Activated CD4-positive, alpha-beta T cell treated with anti-CD3 and anti-CD28 coated beads, Interleukin-2, Interleukin-6, amounts not matched to agents 100 ng/mL and 50 ng/mL, durations not matched to agents 16 hours and 8 hours (primary cell): Measurements from ENCODE around the gene OCA2.
"Not testable (repeated sequence)": the region's sequence is repeated elsewhere in the genome, so short reads cannot be mapped to it uniquely, and the experiment has no call there.

Experiments used
- DNase-seq: peaks from one replicate; pipeline ENCODE4 v3.0.0-alpha.2; 2020

OCA2 gene

DNA sequence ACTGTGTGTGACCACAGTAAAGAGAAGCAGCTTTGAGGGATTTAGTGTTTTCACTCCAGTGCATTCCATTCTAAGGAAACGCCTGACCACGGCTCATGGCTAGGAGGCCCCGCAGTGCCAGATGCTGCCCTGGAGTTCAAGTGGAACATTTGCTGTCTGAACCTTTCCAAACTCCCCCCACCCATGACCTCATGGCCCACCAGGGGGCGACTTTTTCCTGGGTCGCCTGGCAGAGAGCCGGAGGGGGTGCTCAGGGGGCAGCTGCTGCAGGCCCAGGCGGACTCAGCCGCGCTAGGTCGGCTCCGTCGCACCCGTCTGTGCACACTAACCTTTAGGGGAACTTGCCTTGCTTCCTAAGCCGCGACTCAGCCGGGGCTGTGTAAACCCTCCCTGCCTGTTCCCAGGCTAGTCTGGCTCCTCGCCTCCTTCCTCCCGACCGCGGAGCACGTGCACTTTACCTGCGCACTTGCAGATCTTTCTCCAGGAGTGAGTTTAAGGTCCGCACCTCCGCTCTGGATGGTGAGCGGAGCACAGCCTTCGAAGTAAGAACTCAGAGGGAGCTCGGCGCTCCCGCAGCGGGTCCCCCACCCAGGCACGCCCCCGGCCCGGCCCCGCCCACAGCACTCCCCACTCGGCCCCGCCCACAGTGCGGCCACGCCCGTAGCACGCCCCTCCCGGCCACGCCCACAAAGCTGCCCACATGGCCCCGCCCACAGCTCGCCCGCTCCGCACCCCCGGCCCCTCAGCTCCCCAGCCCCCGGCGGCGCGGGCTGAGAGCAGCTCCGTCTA is at the start of gene OCA2:
Gene OCA2, minus strand, starts transcription at position 550 of the 789 bp plus-strand sequence. CDS start 17,441 bp downstream, outside the sequence.
- DNase-seq = peak; percentile 58

DNA sequence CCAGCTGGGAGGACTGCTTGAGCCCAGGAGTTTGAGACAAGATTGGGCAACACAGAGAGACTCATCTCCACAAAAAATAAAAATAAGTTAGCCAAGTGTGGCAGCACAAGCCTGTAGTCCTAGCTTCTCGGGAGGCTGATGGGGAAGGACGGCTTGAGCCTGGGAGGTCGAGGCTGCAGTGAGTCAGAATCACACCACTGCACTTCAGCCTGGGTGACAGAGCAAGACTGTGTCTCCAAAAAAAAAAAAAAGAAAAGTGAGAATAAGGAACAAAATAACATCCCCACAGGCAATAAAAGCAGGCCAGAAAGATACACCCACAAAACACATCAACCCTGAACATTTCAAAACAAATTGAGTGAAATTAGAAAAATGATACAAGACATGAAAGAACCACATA is 48.7 kb upstream of the OCA2 start:
- DNase-seq = no peak

DNA sequence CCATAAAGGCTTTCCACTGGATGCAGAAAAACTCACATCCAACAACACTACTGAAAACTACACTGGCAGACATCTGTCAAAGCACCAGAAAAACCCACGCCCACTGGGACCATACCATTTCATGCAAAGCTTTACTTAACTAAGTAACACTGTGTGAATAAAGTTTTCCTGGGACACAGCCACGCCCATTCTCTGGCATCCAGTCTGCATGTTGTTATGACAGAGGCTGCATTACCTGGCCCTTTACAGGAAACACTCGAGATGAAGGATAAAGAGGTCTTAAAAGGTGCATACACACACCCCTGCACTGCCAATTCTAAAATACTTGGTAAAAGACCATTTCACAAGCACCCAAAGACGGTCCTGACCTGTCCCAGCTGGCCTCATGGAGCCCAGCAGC is 46.3 kb upstream of the OCA2 start:
- DNase-seq = not testable (repeated sequence)

DNA sequence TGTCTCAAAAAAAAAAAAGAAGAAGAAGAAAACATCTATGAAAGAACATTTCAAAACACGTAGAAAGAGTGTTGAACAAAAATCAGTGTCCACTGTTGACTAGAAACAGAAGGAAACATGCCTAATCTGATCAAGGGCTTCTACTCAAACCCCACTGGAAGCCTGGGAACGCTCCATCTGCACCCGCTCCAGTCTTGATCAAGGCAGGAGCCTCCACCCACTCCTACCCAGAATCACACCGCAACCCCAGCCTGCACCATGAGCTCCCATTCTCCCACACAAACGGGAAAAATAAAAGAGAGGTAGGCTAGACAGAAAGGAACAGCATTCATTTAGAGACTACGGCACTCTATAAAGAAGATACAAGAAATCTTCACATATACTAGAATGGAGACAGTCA is 40.9 kb upstream of the OCA2 start:
- DNase-seq = no peak

DNA sequence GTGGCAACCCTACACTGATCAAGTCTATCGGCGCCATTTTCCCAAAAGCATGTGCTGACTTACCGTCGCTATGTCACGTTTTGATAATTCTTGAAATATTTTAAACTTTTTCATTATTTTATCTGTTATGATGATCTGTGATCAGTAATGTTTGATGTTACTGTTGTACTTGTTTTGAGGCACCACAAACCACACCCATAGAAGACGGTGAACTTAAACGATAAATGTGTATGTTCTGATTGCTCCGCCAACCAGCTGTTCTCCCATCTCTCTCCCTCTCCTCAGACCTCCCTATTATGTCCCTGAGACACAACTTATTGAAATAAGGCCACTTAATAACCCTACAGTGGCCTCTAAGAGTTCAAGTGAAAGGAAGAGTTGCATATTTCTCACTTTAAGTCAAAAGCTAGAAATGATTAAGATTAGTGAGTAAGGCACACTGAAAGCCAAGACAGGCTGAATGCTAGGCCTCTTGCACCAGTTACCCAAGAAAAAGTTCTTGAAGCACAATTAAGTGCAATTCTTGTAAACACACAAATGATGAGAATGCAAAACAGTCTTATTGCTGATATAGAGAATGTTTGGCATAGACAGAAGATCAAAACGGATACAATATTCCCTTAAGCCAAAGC is 38.4 kb upstream of the OCA2 start:
- peak; percentile 20 for DNase-seq

DNA sequence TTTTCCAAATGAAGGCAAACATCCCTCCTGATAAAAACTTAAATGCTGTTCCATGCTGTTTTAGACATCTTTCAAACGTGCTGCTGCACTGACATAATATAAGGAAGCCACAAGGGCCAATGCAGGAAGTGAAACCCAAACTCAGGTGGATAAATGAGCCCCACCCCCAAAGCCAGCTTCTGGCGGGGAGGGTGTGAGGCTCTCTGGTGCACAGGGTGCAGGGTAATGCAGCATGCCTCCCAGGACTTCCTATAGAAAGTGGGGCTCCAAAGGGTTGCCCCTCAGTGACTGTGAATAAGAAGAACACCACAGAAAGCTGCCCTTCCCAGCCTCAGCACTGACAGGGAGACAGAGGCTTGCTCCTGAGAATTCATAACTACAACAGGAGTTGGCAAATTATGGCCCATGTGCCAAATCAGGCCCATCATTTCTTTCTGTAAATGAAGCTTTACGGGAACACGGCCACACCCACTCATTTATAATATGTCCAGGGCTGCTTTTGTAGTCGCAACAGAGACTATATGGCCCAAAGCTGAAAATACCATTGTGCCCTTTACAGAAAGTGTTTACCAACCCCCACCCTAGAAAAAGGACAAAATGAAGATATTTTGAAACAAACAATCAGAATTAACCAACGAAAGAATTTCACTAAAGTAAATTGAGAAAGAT is 37.3 kb upstream of the OCA2 start:
- peak; percentile 43 for DNase-seq

DNA sequence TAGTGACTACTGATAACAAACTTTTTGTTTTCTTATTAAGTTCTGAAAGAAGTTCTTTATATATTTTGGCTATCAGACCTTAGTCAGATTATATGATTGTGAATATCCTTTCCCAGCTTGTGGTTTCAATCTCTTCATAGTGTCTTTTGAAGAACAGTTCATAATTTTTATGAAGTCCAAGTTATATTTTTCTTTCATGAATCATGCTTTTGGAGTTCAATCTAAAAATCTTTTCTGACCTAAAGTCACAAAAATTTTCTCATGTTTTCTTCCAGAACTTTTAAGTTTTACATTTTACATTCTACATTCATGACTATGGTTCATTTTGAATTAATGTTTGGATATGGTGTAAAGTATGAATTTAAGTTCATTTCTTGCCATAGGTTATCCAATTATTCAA is 34.2 kb upstream of the OCA2 start:
- no peak for DNase-seq

DNA sequence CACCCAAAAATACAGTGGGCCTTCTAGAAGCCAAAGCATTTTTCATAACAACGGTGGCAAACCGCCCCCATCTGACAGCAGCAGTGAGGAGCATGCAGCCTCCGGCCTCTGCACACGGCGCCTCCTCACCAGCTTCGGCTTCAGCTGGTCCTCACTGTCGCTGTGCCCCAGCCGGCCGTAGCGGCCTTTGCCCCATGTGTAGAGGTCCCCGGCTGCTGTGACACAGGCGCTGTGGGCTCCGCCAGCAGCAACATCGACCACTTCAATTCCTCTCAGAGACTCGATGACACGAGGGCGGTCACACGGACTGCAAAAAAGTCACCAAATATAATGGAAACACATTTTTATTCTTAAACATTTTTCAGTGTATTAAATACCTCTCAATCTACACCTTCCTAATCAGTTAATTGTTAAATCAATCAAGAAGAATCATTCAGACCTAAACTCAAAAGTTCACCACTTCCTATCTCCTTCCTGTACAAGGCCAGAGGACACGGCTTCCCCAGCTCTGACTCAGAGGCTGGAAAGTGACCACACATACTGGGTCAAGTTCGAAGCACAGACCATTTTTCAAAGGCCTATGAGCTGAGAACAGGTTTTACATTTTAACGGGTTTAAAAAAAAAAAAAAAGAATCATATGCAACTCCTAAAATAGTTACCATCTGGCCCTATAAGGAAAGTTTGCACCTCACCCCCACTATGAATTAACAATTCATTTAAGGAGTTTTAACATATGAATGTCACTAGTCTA is 33.6 kb upstream of the OCA2 start:
- DNase-seq = no peak

DNA sequence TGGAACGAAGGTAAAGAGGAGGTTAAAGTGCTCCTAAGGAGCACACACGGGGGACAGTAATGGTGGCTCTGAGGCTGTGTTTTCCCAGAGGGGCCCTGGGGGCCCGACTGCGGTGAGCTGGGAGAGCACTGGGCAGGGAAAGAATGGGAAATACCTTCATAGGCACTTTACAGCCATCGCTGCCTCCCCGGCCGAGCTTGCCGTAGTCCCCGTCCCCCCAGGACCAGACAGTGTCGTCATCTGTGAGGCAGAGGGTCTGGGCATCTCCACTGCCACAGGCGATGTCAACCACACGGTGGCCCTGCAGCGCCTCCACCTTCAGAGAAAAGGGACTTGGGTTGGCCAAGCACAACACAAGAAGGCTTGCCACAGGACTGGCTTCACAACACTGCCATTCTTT is 32.8 kb upstream of the OCA2 start:
- DNase-seq = no peak

DNA sequence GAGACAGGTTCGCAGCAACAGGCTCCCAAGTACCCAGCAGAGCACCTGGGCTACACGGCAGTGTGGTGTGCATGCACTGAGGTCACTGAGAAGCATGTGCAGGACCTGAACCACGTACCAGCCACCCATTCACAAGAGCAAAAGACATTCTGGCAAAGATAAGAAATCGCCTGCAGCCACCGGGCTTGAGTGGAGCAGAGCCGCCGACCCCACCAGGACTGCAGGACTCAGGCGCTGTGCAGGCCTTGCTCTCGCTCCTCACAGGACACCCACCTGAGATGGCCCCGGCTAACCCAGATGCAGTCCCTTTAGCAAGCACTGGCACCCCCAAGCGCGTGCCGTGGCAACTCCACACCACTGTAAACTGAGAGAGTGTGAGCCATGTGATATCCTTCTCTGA is 32.3 kb upstream of the OCA2 start:
- DNase-seq = no peak

DNA sequence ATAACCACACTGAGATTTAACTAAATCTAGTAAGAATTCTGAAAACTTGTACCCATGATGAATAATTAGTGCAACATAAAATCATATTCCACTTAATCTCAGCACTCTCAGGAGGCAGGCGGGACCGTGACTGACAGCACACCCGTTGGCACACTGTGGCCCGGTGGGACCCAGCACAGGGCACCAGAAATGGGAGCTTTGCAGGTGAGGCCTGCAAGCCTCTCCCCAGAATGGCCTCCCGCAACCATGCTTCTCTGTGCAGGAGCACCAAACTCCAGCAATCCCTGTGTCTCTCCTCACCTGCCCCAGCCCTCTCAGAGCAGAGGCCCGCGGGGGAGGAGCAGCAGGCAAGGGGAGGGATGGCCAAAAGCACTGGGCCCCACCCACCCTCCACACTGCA is 31.5 kb upstream of the OCA2 start:
- DNase-seq = no peak

DNA sequence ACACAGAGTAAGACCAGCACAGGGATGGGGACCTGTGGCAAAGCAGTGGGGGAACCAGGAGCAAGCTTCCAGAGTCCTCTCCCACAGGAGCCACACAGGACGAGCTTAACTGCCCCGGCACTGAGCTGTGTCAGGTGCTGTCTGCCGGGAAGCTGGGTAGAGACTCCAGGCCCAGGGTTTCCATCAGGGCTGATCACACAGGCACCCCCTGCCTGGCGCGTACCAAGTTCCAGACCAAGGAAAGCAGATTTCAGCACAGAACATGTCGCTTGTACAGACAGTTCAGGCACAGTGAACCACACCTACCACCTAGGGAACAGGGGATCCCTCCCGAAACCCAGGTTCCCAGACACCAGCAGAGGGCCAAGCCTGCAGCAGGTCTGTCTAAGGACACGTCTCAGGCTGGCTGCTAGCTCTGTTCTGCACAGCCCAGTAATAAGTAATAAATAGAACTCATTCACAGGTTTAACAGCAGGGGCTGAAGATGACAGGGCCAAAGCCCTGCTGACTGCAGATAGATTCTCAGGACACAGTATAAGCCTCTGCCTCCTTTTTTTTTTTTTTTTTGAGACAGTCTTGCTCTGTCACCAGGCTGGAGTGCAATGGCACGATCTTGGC is 30.2 kb upstream of the OCA2 start:
- DNase-seq = no peak

DNA sequence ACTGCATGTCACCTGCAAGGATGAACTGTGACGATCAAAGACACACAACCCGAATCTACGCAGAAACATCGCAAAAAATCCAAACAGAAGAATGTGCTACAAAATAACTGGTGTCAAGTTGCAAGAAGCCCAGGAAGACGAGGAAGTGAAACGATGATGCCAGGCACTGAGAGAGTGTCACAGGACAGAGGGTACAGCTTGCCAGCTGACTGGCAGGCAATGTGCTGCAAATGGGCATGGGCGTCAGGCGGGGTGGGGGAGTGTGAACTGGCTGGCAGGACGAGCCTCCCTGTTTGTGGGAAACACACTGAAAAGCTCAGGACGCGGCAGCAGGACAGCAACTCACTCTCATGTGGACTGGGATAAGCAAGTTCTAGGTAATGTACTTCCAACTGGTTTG is 28.9 kb upstream of the OCA2 start:
- DNase-seq = no peak

DNA sequence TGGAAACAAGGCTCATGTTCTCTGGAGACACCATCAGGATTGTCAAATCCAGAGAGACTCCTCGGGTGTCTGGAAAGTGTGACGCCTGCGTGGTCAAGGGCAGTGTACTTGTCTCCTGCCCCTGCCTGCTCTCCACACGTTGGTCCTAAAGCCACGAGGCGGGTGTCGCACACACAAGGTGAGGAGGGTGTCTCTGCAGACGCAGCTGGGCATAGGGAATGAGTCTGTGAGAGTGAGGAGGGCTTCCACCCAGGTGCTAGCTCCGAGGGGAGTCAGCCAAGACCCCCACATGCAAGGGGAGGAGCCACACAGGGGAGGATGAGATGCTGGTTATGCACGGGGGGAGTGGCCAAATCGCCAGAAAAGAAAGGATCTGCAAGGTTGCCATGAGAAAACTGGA is 27.9 kb upstream of the OCA2 start:
- no peak for DNase-seq

DNA sequence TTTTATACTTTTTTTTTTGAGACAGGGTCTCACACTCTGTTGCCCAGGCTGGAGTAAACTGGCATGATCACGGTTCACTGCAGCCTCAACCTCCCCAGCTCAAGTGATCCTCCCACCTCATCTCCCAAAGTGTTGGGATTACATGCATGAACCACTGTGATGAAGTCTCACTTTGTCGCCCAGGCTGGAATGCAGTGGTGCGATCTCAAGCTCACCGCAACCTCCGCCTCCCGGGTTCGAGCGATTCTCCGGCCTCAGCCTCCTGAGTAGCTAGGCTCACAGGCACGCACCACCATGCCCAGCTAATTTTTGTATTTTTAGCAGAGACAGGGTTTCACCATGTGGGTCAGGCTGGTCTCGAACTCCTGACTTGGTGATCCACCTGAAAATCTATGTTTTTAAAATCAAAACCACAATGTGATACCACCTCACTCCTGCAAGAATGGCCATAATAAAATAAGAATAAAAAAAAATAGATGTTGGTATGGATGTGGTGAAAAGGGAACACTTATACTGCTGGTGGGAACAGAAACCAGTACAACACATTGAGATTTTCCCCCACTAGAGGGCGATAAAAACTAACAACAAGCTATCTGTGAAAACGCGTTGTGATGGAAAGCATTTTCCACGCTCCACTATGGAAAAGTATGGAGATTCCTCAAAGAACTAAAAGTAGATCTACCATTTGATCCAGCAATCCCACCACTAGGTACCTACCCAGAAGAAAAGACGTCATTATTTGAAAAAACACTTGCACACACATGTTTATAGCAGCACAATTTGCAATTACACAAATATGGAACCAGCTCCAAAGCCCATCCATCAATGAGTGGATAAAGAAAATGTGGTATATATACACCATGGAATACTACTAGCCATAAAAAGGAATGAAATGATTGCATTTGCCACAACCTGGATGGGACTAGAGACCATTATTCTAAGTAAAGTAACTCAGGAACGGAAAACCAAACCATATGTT is 26.8 kb upstream of the OCA2 start:
- peak; percentile 62 for DNase-seq

DNA sequence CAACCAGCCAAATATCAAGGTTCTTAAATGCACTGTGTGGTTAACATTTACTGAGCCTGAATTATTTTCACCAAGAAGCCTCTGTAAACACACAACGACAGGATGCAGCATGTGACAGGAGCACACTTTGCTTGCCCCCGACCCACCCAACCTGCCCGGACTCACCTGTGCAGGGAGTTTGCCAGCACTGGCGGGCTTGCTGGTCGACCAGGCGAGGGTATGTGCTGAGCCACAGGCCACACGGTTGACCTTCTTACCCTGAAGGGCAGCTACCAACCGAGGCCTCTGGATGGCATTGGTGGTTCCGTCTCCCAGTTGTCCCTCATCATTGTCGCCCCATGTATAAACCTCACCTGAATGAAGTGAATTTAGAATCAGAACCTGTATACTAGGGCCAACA is 25.7 kb upstream of the OCA2 start:
- no peak for DNase-seq

DNA sequence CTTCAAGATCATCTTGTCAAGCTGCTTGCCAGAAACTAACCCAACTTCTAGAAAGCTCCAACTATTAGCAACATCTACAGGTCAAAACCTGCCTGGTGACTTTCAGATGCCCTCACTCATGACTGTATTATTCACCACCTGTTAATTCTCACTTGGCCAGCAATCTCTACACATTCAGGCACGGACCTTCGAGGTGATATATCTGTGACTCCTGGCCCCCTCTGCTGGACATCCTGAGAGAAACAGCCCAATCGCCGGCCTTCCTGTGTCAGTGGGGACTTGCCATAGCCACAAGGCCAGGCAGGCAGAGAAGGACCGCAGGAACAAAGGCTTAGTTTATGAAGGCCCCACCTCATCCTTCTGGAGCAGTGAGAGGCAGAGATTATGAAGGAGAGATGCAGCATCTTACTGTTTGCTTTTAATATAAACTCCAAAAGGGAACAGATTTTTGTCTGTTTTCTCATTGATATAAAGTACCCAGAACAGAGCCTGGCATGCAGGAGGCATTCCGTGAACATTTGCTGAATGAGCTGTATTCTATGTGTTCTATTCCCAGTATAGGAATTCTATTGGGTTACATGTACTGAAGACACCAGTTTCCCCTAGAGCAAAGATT is 24.4 kb upstream of the OCA2 start:
- DNase-seq = peak; percentile 60

DNA sequence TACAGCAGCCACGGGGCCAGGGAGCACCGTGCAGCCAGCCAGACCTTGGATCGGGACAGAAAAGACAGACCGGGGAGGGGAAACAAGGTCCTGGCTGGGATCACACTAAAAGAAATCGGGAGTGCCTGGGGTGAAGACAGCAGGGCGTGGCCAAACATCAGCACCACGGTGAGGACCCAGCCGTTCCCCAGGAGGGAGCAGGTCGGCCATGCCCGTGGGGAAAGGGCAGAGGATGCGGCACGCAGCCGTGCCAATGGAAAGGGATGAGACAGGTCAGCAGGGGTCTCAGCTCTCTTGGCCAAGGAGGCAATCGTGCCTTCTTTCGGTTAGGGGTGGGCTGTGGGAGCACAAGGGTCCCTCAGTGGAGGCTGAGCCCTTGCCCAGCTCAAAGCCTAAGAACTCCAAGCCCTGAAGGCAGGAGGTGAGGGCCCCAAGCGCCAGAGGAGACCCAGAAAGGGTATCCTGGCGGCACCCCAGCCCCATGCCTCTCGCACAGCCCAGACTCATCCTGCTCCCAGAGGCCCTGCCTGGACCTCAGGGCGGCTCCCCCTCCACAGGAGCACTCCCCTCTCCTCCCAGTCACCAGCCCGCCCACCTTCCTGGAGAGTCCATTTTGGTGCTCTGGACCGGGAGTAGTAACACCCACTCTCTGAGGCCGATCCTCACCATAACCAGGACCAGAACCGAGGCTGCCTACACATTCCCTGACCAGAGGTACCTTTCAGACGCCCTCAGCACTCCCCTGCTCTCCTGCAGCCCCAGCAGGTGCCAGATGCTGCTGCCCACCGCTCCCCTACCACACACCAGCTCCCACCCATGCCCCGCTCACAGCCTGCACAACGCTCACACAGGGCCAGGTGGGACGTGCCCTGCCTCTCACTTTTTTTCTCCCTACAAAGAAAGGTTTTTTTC is 23.2 kb upstream of the OCA2 start:
- DNase-seq = no peak

DNA sequence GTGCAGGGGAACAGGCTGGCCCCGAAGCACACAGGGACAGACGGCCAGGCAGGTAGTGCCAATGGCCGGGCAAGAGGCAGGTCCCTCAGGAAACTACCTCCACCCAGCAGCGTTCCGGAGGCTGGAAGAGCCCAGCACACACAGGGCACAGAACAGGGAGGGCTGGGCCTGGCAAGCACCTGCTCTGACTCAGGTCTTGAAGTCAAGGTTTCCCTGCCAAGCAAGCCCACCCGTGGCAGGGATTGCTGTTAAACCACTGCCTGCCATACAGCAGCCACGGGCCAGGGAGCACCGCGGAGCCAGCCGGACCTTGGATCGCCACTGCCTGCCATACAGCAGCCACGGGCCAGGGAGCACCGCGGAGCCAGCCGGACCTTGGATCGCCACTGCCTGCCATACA is 22.5 kb upstream of the OCA2 start:
- not testable (repeated sequence) for DNase-seq

DNA sequence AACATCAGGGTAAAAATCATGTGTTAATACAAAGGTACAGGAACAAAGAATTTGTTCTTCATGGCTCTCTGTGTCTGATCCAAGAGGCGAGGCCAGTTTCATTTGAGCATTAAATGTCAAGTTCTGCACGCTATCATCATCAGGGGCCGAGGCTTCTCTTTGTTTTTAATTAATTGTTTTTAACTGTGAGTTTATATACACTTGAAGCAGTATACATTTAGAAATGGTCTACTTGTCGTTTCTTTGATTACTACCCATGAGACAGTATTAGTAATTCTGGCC is 21.2 kb upstream of the OCA2 start:
- no peak for DNase-seq
